Neural cell (in vitro differentiated cells): Measurements from ENCODE around the gene VGLL2. TPM values are rescaled to one million over a fixed set of nuclear protein-coding genes. Genes with fewer than 3 reads are reported as not detected.

Experiments
- H2AFZ ChIP-seq: fragments of 200-600, 300-800 bp; sonication (generic), shearing (Covaris generic); 2 replicates; pipeline ENCODE4 v1.6.0; 2014; ENCODE audit warnings: low read depth, mild to moderate bottlenecking, antibody characterized with exemption, low read length, moderate library complexity
- H3F3A ChIP-seq: fragments of 200-600 bp; shearing (Covaris generic); 2 replicates; pipeline ENCODE4 v1.6.1; 2016; ENCODE audit warnings: mild to moderate bottlenecking, moderate library complexity, mixed read lengths, antibody characterized with exemption, low read length; ENCODE audit not compliant: insufficient read depth, poor library complexity, severe bottlenecking
- H3K27ac ChIP-seq: fragments of 200-600, 300-800 bp; sonication (generic), shearing (Covaris generic); 2 replicates; pipeline ENCODE4 v1.5.1; 2014; ENCODE audit warnings: mild to moderate bottlenecking, low read length, moderate library complexity
- H3K27me3 ChIP-seq: fragments of 300-800, 200-600 bp; sonication (generic), shearing (Covaris generic); 2 replicates; pipeline ENCODE4 v1.6.0; 2014; ENCODE audit warnings: mild to moderate bottlenecking, low read depth, low read length, moderate library complexity; ENCODE audit not compliant: insufficient read depth
- H3K36me3 ChIP-seq: fragments of 300-800, 200-600 bp; sonication (generic), shearing (Covaris generic); 2 replicates; pipeline ENCODE4 v1.5.1; 2014; ENCODE audit warnings: mild to moderate bottlenecking, antibody characterized with exemption, low read length, moderate library complexity; ENCODE audit not compliant: insufficient read depth
- H3K4me2 ChIP-seq: fragments of 300-800, 200-600 bp; sonication (generic), shearing (Covaris generic); 2 replicates; pipeline ENCODE4 v1.6.0; 2014; ENCODE audit warnings: mild to moderate bottlenecking, low read length
- H3K4me3 ChIP-seq: fragments of 300-800, 200-600 bp; sonication (generic), shearing (Covaris generic); 2 replicates; pipeline ENCODE4 v1.5.1; 2014; ENCODE audit warnings: mild to moderate bottlenecking, low read length, moderate library complexity
- H3K79me2 ChIP-seq: fragments of 200-600 bp; shearing (Covaris generic); replicated peaks from 2 replicates; pipeline ENCODE4 v1.6.0; 2014; ENCODE audit warnings: mild to moderate bottlenecking, low read length, moderate library complexity; ENCODE audit not compliant: insufficient read depth
- H3K9ac ChIP-seq: fragments of 300-800, 200-600 bp; sonication (generic), shearing (Covaris generic); 2 replicates; pipeline ENCODE4 v1.6.1; 2016; ENCODE audit warnings: mild to moderate bottlenecking, low read length, mixed read lengths
- H3K9me2 ChIP-seq: fragments of 200-600 bp; shearing (Covaris generic); 2 replicates; pipeline ENCODE4 v1.6.1; 2016; ENCODE audit warnings: mild to moderate bottlenecking, low read length, mixed read lengths; ENCODE audit not compliant: insufficient read depth
- H3K9me3 ChIP-seq: fragments of 200-600, 300-800 bp; sonication (generic), shearing (Covaris generic); 2 replicates; pipeline ENCODE4 v1.6.1; 2016; ENCODE audit warnings: mild to moderate bottlenecking, mixed run types, low read length, moderate library complexity, mixed read lengths
- H4K20me1 ChIP-seq: fragments of 200-600 bp; shearing (Covaris generic); 2 replicates; pipeline ENCODE4 v1.6.1; 2016; ENCODE audit warnings: mild to moderate bottlenecking, mixed run types; ENCODE audit not compliant: insufficient read depth
- EP300 ChIP-seq: fragments of 450-650 bp; conservative IDR thresholded peaks from 2 replicates; pipeline ENCODE4 v1.6.1; 2014; ENCODE audit warnings: antibody characterized with exemption, mild to moderate bottlenecking, moderate library complexity; ENCODE audit not compliant: poor library complexity, severe bottlenecking
- EZH2 ChIP-seq: fragments of 200-600, 300-800 bp; shearing (Covaris generic), sonication (generic); IDR thresholded peaks from 2 replicates; pipeline ENCODE4 v1.6.1; 2014; ENCODE audit warnings: antibody characterized with exemption, low read length, borderline replicate concordance, mild to moderate bottlenecking; ENCODE audit not compliant: insufficient read depth, poor library complexity, severe bottlenecking
- MXI1 ChIP-seq: fragments of 450-650 bp; conservative IDR thresholded peaks from 2 replicates; pipeline ENCODE4 v1.6.1; 2014; ENCODE audit warnings: antibody characterized with exemption, mild to moderate bottlenecking; ENCODE audit not compliant: poor library complexity, severe bottlenecking
- POLR2AphosphoS5 ChIP-seq: IDR thresholded peaks from 2 replicates; pipeline ENCODE4 v1.6.1; 2012
- RAD21 ChIP-seq: fragments of 450-650 bp; conservative IDR thresholded peaks from 2 replicates; pipeline ENCODE4 v1.6.1; 2014; ENCODE audit warnings: antibody characterized with exemption, mild to moderate bottlenecking, moderate library complexity
- SMC3 ChIP-seq: fragments of 450-650 bp; conservative IDR thresholded peaks from 2 replicates; pipeline ENCODE4 v1.6.1; 2014; ENCODE audit warnings: antibody characterized with exemption, mild to moderate bottlenecking, moderate library complexity; ENCODE audit not compliant: poor library complexity
- TAF1 ChIP-seq: IDR thresholded peaks from 2 replicates; pipeline ENCODE4 v1.6.1; 2012; ENCODE audit warnings: low read depth
- polyA plus RNA-seq: library from polyadenylated mRNA; depleted of rRNA; stranded (reverse); fragments of >200 nt; gene quantifications from 2 replicates; pipeline ENCODE4 v1.2.3, GENCODE V29; 2014
- TF ChIP-seq, protein P1 (sequence below): fragments of 450-650 bp; IDR thresholded peaks from 2 replicates; pipeline ENCODE4 v1.5.1; 2014; ENCODE audit warnings: antibody characterized with exemption, mild to moderate bottlenecking, moderate library complexity; ENCODE audit not compliant: poor library complexity, severe bottlenecking
- TF ChIP-seq, protein P2 (sequence below): IDR thresholded peaks from 2 replicates; pipeline ENCODE4 v1.6.1; 2012; ENCODE audit warnings: borderline replicate concordance

The VGLL2 gene
- polyA plus RNA-seq, 1 donor from 2014 or later, result not detected

DNA sequence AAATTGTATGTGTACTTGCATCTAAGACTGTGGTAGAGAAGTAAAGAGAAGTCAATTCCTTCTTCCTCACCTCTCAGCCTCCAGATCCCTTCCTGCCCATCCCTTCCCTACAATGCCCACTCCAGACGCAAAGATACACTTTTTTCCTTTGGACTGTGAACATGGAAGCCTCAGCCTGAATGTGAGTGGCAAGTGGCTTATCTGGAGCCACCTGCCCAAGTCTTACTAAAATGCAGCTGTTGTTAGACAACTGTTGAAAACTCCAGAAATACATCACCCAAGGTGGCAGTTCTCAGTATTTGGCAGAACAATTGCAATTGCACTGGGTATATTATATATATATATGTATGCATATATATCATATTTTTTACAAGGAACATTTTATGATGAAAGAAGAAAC, 7.5 kb downstream of the VGLL2 start:
- Histone ChIP-seq H3K27me3 (peaks cover 80% of the 10 kb centered on the region), H2AFZ (no peak overlapping the region), H3K9me2 (no peaks in the 10 kb centered on the region)

DNA sequence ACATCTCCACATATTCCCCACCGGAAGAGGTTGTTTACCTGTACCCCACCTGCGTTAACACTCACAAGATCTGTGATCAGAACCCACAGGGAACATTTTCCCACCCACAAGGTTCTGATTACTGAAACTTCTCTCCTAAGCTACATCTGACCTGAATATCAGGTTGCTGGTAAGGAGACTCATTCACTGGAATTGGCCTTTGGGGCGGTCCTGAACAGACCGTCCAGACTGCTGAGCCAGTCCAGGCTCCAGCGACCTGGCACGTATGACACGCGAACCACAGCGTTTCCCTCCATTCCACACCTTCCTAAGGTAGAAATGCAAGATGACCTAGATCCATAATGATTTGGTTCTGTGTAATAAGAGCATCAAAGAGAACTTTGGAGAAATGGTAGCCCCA, 9.8 kb downstream of the VGLL2 start:
- H3K9ac ChIP-seq, result no peak overlapping the region
- no peaks in the 10 kb centered on the region for H3F3A ChIP-seq
- H4K20me1 ChIP-seq, result no peaks in the 10 kb centered on the region
- H3K36me3 ChIP-seq, result no peaks in the 10 kb centered on the region
- no peaks in the 10 kb centered on the region for H3K9me3 ChIP-seq
- H3K79me2 ChIP-seq, result no peaks in the 10 kb centered on the region
- no peak overlapping the region for H3K4me3 ChIP-seq
- no peak overlapping the region for H3K4me2 ChIP-seq
- TF ChIP-seq EP300 (no peak), RAD21 (no peak), SMC3 (no peak), MXI1 (no peak), POLR2AphosphoS5 (no peak)
- TF ChIP-seq, protein P1, sequence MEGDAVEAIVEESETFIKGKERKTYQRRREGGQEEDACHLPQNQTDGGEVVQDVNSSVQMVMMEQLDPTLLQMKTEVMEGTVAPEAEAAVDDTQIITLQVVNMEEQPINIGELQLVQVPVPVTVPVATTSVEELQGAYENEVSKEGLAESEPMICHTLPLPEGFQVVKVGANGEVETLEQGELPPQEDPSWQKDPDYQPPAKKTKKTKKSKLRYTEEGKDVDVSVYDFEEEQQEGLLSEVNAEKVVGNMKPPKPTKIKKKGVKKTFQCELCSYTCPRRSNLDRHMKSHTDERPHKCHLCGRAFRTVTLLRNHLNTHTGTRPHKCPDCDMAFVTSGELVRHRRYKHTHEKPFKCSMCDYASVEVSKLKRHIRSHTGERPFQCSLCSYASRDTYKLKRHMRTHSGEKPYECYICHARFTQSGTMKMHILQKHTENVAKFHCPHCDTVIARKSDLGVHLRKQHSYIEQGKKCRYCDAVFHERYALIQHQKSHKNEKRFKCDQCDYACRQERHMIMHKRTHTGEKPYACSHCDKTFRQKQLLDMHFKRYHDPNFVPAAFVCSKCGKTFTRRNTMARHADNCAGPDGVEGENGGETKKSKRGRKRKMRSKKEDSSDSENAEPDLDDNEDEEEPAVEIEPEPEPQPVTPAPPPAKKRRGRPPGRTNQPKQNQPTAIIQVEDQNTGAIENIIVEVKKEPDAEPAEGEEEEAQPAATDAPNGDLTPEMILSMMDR, result no peak
- TF ChIP-seq, protein P2, sequence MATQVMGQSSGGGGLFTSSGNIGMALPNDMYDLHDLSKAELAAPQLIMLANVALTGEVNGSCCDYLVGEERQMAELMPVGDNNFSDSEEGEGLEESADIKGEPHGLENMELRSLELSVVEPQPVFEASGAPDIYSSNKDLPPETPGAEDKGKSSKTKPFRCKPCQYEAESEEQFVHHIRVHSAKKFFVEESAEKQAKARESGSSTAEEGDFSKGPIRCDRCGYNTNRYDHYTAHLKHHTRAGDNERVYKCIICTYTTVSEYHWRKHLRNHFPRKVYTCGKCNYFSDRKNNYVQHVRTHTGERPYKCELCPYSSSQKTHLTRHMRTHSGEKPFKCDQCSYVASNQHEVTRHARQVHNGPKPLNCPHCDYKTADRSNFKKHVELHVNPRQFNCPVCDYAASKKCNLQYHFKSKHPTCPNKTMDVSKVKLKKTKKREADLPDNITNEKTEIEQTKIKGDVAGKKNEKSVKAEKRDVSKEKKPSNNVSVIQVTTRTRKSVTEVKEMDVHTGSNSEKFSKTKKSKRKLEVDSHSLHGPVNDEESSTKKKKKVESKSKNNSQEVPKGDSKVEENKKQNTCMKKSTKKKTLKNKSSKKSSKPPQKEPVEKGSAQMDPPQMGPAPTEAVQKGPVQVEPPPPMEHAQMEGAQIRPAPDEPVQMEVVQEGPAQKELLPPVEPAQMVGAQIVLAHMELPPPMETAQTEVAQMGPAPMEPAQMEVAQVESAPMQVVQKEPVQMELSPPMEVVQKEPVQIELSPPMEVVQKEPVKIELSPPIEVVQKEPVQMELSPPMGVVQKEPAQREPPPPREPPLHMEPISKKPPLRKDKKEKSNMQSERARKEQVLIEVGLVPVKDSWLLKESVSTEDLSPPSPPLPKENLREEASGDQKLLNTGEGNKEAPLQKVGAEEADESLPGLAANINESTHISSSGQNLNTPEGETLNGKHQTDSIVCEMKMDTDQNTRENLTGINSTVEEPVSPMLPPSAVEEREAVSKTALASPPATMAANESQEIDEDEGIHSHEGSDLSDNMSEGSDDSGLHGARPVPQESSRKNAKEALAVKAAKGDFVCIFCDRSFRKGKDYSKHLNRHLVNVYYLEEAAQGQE, result no peak
- H3K27me3 ChIP-seq, result peaks cover 57% of the 10 kb centered on the region
- H3K9me2 ChIP-seq, result no peaks in the 10 kb centered on the region
- H2AFZ ChIP-seq, result no peak overlapping the region
- H3K27ac ChIP-seq, result no peak overlapping the region

More for the DNA sequence above, 7.5 kb downstream of the VGLL2 start:
- no peaks in the 10 kb centered on the region for H3K36me3 ChIP-seq
- no peaks in the 10 kb centered on the region for H3F3A ChIP-seq
- no peak overlapping the region for H3K9ac ChIP-seq
- H3K4me2 ChIP-seq, result no peak overlapping the region
- no peaks in the 10 kb centered on the region for H3K9me3 ChIP-seq
- no peak overlapping the region for H3K27ac ChIP-seq
- H3K79me2 ChIP-seq, result no peaks in the 10 kb centered on the region
- H3K4me3 ChIP-seq, result no peak overlapping the region
- H4K20me1 ChIP-seq, result no peaks in the 10 kb centered on the region
- no peak for TF ChIP-seq EZH2
- TF ChIP-seq POLR2AphosphoS5, result no peak

DNA sequence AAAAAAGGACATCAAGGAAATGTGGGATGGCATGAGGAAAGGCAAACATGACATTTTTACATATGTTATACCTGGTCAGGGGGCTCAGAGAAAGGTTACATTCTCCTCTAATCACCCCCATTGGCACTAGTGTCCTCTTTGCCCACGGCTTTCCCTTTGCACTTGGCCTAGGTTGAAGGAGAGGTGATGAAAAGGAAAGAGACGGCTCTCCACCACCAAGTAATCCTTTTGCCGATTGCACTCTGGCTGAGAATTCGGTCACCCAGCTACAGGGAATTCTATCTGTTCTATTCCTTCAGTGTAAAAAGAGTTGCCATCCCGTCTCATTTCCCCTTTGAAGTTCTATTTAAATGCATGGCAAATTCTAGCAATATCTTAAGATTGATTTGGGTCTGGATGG, 10.4 kb downstream of the VGLL2 start:
- no peaks in the 10 kb centered on the region for H3K36me3 ChIP-seq
- peaks cover 52% of the 10 kb centered on the region for H3K27me3 ChIP-seq
- TF ChIP-seq MXI1 (no peak), SMC3 (no peak), RAD21 (no peak), TAF1 (no peak), EZH2 (no peak), EP300 (no peak), POLR2AphosphoS5 (no peak)
- TF ChIP-seq, protein P1, result no peak
- TF ChIP-seq, protein P2, result no peak
- no peak overlapping the region for H3K4me3 ChIP-seq
- H3K4me2 ChIP-seq, result no peak overlapping the region
- no peak overlapping the region for H2AFZ ChIP-seq
- no peaks in the 10 kb centered on the region for H3K79me2 ChIP-seq
- H4K20me1 ChIP-seq, result no peaks in the 10 kb centered on the region
- H3K9me2 ChIP-seq, result no peaks in the 10 kb centered on the region
- H3F3A ChIP-seq, result no peaks in the 10 kb centered on the region
- no peak overlapping the region for H3K9ac ChIP-seq
- no peak overlapping the region for H3K27ac ChIP-seq
- H3K9me3 ChIP-seq, result no peaks in the 10 kb centered on the region
